Measurements from ENCODE around the gene MKNK1.
A peak's percentile ranks its signal among the peaks of the same experiment; 100 is the strongest.

Gene MKNK1

GRCh38 chr1:46530311-46530710 lies 73.8 kb downstream of the MKNK1 start:
- no peak for DNase-seq (ENCODE audit: low read depth in 1 of 2, low spot score in 1 of 2)
- Histone ChIP-seq H3K27me3 (ENCODE audit: insufficient read depth, poor library complexity, severe bottlenecking) (peaks cover 21% of the 10 kb centered on the region), H3K27ac (replicated peaks) (no peak overlapping the region), H3K4me3 (replicated peaks; ENCODE audit: insufficient read depth, low read length) (no peak overlapping the region)
- TF ChIP-seq POLR2AphosphoS5 (IDR thresholded peaks at IDR 0.05; ENCODE audit: low read depth) (no peak), SPI1 (IDR thresholded peaks at IDR 0.05; ENCODE audit: borderline replicate concordance, low read depth) (no peak), CTCF (IDR thresholded peaks at IDR 0.05; ENCODE audit: insufficient read depth, low read length) (no peak), GABPA (IDR thresholded peaks at IDR 0.05; ENCODE audit: low read depth) (no peak), REST (IDR thresholded peaks at IDR 0.05; ENCODE audit: insufficient replicate concordance, low read depth) (no peak)

- no peak for DNase-seq (ENCODE audit: low read depth in 1 of 2, low spot score in 1 of 2)
- Histone ChIP-seq H3K27me3 (ENCODE audit: insufficient read depth, poor library complexity, severe bottlenecking) (peaks cover 23% of the 10 kb centered on the region), H3K4me3 (replicated peaks; ENCODE audit: insufficient read depth, low read length) (no peak overlapping the region), H3K27ac (replicated peaks) (no peak overlapping the region)
- TF ChIP-seq POLR2AphosphoS5 (IDR thresholded peaks at IDR 0.05; ENCODE audit: low read depth) (no peak), SPI1 (IDR thresholded peaks at IDR 0.05; ENCODE audit: borderline replicate concordance, low read depth) (no peak), GABPA (IDR thresholded peaks at IDR 0.05; ENCODE audit: low read depth) (no peak)
Measured at GRCh38 chr1:46529031-46529630, 74.9 kb downstream of the MKNK1 start.

GRCh38 chr1:46528297-46528955 lies 75.6 kb downstream of the MKNK1 start:
- peaks cover 16% of the 10 kb centered on the region for H3K27me3 ChIP-seq (ENCODE audit: insufficient read depth, poor library complexity, severe bottlenecking)
- DNase-seq (ENCODE audit: low read depth in 1 of 2, low spot score in 1 of 2) = no peak
- no peak overlapping the region for H3K27ac ChIP-seq (replicated peaks)
- TF ChIP-seq GABPA (IDR thresholded peaks at IDR 0.05; ENCODE audit: low read depth) (no peak), REST (IDR thresholded peaks at IDR 0.05; ENCODE audit: insufficient replicate concordance, low read depth) (no peak), SPI1 (IDR thresholded peaks at IDR 0.05; ENCODE audit: borderline replicate concordance, low read depth) (no peak), POLR2AphosphoS5 (IDR thresholded peaks at IDR 0.05; ENCODE audit: low read depth) (no peak), CTCF (IDR thresholded peaks at IDR 0.05; ENCODE audit: insufficient read depth, low read length) (no peak)
- no peak overlapping the region for H3K4me3 ChIP-seq (replicated peaks; ENCODE audit: insufficient read depth, low read length)

GRCh38 chr1:46527474-46528296 lies 76.4 kb downstream of the MKNK1 start:
- Histone ChIP-seq H3K27ac (replicated peaks) (no peak overlapping the region), H3K4me3 (replicated peaks; ENCODE audit: insufficient read depth, low read length) (no peak overlapping the region), H3K27me3 (ENCODE audit: insufficient read depth, poor library complexity, severe bottlenecking) (peaks cover 16% of the 10 kb centered on the region)
- TF ChIP-seq GABPA (IDR thresholded peaks at IDR 0.05; ENCODE audit: low read depth) = no peak
- TF ChIP-seq CTCF (IDR thresholded peaks at IDR 0.05; ENCODE audit: insufficient read depth, low read length) = peak; percentile 99
- peak in 1 of 2 experiments; percentile 72 for DNase-seq (ENCODE audit: low read depth in 1 of 2, low spot score in 1 of 2)

Data from HL-60 (cell line).